Measurements from ENCODE around the gene ATP5F1B. TPM values are rescaled to one million over a fixed set of nuclear protein-coding genes. Genes with fewer than 3 reads are reported as not detected.

Gene ATP5F1B
- 100 to 1,000 TPM; 360 to 457 (median 395) TPM for total RNA-seq

GRCh38 chr12:56645717-56646446, at the start of gene ATP5F1B:
ATP5F1B (minus strand) TSS chr12:56645984; CDS start chr12:56645963, 21 bp downstream.
- H3K4me3 ChIP-seq (ENCODE audit: low read depth, poor library complexity, severe bottlenecking), result peak within 1 kb of the TSS; percentile 92
- 0% methylated on average over 30 of the region's 39 CpGs for WGBS, 2 donors
- peak in 1 of 2 donors; percentile 89 for TF ChIP-seq POLR2A (IDR thresholded peaks at IDR 0.05)
- no peak for TF ChIP-seq CTCF (IDR thresholded peaks at IDR 0.05)
- peak; percentile 98 for DNase-seq (ENCODE audit: low spot score in 2 of 2)
- intact Hi-C loops (cut with DNase I; ENCODE audit: low total_unique reads), result loop anchor here (10.0 kb wide), 1 partner anchor 79 kb away; the partner anchor contains the start of gene NACA

- no peak overlapping the region for H3K4me3 ChIP-seq (ENCODE audit: low read depth, poor library complexity, severe bottlenecking)
- no peak for TF ChIP-seq CTCF (IDR thresholded peaks at IDR 0.05)
- TF ChIP-seq POLR2A (IDR thresholded peaks at IDR 0.05), result no peak
- DNase-seq (ENCODE audit: low spot score in 2 of 2), result no peak
- 75 to 92% methylated on average over 5 of the region's 5 CpGs for WGBS, 2 donors
- intact Hi-C loops (cut with DNase I; ENCODE audit: low total_unique reads), result no loop called here
Observed at GRCh38 chr12:56694161-56694560, 48.4 kb upstream of the ATP5F1B start.

GRCh38 chr12:56688846-56689109, 43.0 kb upstream of the ATP5F1B start:
- intact Hi-C loops (cut with DNase I; ENCODE audit: low total_unique reads), result no loop called here
- no peak for DNase-seq (ENCODE audit: low spot score in 2 of 2)
- H3K4me3 ChIP-seq (ENCODE audit: low read depth, poor library complexity, severe bottlenecking), result peak overlapping the region; percentile 40
- WGBS, 2 donors, result 0 to 5% methylated on average over 7 of the region's 7 CpGs
- TF ChIP-seq CTCF (IDR thresholded peaks at IDR 0.05) (no peak), POLR2A (IDR thresholded peaks at IDR 0.05) (no peak)

GRCh38 chr12:56688129-56688845, 42.5 kb upstream of the ATP5F1B start, which contains the start of gene PTGES3:
PTGES3 (minus strand) TSS chr12:56688284; CDS start chr12:56687999, 285 bp downstream.
- WGBS, 2 donors, result 0 to 1% methylated on average over 60 to 63 of the region's 64 CpGs

More at GRCh38 chr12:56688129-56688845, 42.5 kb upstream of the ATP5F1B start, which contains the start of gene PTGES3:
- peak; percentile 97 to 100 for DNase-seq (ENCODE audit: low spot score in 2 of 2)
- H3K4me3 ChIP-seq (ENCODE audit: low read depth, poor library complexity, severe bottlenecking), result peak within 1 kb of the TSS; percentile 85
- TF ChIP-seq POLR2A (IDR thresholded peaks at IDR 0.05) (peak in 1 of 2 donors; percentile 85), CTCF (IDR thresholded peaks at IDR 0.05) (no peak)
- intact Hi-C loops (cut with DNase I; ENCODE audit: low total_unique reads), result no loop called here

Measured in lower leg skin (tissue), 4 donors.